ENCODE results near the gene DDN.

DNA sequence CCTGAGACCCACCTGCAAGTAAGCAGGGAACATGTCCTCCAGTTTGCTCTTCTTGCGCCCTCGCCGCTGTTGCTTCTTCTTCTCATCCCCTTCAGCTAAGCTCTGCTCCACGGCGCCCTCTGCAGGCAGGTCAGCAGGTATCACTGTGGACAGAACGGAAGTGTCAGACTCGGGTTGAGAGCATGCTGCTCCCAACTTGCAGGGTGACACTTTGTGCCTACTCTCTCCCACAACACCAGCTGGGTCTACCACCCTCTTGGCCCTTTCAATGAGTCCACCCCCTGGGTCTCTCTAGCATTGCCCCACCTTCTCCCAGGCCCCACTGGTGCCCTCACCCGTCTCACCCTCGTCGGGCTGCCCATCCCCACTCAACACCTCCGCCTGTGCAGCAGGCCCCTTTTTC is 44.7 kb upstream of the DDN start:
- TF ChIP-seq POLR2A (IDR thresholded peaks at IDR 0.05; ENCODE audit: low read depth, low read length), result no peak
- TF ChIP-seq, protein P1, sequence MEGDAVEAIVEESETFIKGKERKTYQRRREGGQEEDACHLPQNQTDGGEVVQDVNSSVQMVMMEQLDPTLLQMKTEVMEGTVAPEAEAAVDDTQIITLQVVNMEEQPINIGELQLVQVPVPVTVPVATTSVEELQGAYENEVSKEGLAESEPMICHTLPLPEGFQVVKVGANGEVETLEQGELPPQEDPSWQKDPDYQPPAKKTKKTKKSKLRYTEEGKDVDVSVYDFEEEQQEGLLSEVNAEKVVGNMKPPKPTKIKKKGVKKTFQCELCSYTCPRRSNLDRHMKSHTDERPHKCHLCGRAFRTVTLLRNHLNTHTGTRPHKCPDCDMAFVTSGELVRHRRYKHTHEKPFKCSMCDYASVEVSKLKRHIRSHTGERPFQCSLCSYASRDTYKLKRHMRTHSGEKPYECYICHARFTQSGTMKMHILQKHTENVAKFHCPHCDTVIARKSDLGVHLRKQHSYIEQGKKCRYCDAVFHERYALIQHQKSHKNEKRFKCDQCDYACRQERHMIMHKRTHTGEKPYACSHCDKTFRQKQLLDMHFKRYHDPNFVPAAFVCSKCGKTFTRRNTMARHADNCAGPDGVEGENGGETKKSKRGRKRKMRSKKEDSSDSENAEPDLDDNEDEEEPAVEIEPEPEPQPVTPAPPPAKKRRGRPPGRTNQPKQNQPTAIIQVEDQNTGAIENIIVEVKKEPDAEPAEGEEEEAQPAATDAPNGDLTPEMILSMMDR (IDR thresholded peaks at IDR 0.05; ENCODE audit: extremely low read depth in 1 of 2, insufficient read depth in 1 of 2, low read depth in 1 of 2, low read length in 2 of 2), result peak; percentile 68 to 75

Data from endothelial cell of umbilical vein (primary cell).